ENCODE measurements around the gene CRYGN.

The CRYGN gene

GRCh38 chr7:151442776-151443496 lies 3.0 kb upstream of the CRYGN start:
- no peak for DNase-seq (ENCODE audit: extremely low read depth, low read depth)
- TF ChIP-seq CTCF (IDR thresholded peaks at IDR 0.05; ENCODE audit: low read depth, low read length, missing control alignments) = no peak
- H3K4me3 ChIP-seq (replicated peaks; ENCODE audit: low read depth, low read length) = no peak overlapping the region

GRCh38 chr7:151440799-151441445 lies 981 bp upstream of the CRYGN start:
- DNase-seq (ENCODE audit: extremely low read depth, low read depth) = no peak
- no peak overlapping the region for H3K4me3 ChIP-seq (replicated peaks; ENCODE audit: low read depth, low read length)
- TF ChIP-seq CTCF (IDR thresholded peaks at IDR 0.05; ENCODE audit: low read depth, low read length, missing control alignments) = no peak

- TF ChIP-seq CTCF (IDR thresholded peaks at IDR 0.05; ENCODE audit: low read depth, low read length, missing control alignments) = no peak
- DNase-seq (ENCODE audit: extremely low read depth, low read depth) = no peak
- no peak overlapping the region for H3K4me3 ChIP-seq (replicated peaks; ENCODE audit: low read depth, low read length)
These were observed 908 bp downstream of the CRYGN start for GRCh38 chr7:151438864-151439601.

- no peak for TF ChIP-seq CTCF (IDR thresholded peaks at IDR 0.05; ENCODE audit: low read depth, low read length, missing control alignments)
- no peak for DNase-seq (ENCODE audit: extremely low read depth, low read depth)
- no peak overlapping the region for H3K4me3 ChIP-seq (replicated peaks; ENCODE audit: low read depth, low read length)
These were observed 1.9 kb downstream of the CRYGN start for GRCh38 chr7:151437866-151438516.

- no peak for TF ChIP-seq CTCF (IDR thresholded peaks at IDR 0.05; ENCODE audit: low read depth, low read length, missing control alignments)
- no peak for DNase-seq (ENCODE audit: extremely low read depth, low read depth)
- no peak overlapping the region for H3K4me3 ChIP-seq (replicated peaks; ENCODE audit: low read depth, low read length)
These were observed 2.8 kb downstream of the CRYGN start for GRCh38 chr7:151437159-151437553.

- TF ChIP-seq CTCF (IDR thresholded peaks at IDR 0.05; ENCODE audit: low read depth, low read length, missing control alignments) = no peak
- no peak for DNase-seq (ENCODE audit: extremely low read depth, low read depth)
- H3K4me3 ChIP-seq (replicated peaks; ENCODE audit: low read depth, low read length) = no peak overlapping the region
These were observed 3.3 kb downstream of the CRYGN start for GRCh38 chr7:151436446-151437158.
